Natural killer cell (primary cell): Measurements from ENCODE around the gene MRPL40. TPM values are rescaled to one million over a fixed set of nuclear protein-coding genes. Genes with fewer than 3 reads are reported as not detected.

Source experiments
- ATAC-seq, 3 donors: fragments of 150-1000 bp in 2 of 3; fragments of 200-7000 bp in 1 of 3; cut with Tn5 transposase; 1 replicate in 1 of 3; 2 replicates in 2 of 3; pipeline ENCODE4 v1.10.0; 2021; ENCODE audit warnings: mild to moderate bottlenecking in 2 of 3, moderate library complexity in 2 of 3
- DNase-seq, 2 donors: peaks; one replicate each; pipeline versions ENCODE4 v3.0.0 to v3.0.0-alpha.2; 2013 to 2021; ENCODE audit warnings: mixed read lengths in 1 of 2
- H3K27ac ChIP-seq: one replicate; pipeline ENCODE4 v1.5.1; 2013; ENCODE audit warnings: mild to moderate bottlenecking, low read length
- H3K27me3 ChIP-seq: one replicate; pipeline ENCODE4 v1.6.1; 2013; ENCODE audit warnings: low read length; ENCODE audit not compliant: control insufficient read depth, insufficient read depth
- H3K36me3 ChIP-seq: one replicate; pipeline ENCODE4 v1.6.1; 2013; ENCODE audit warnings: low read length; ENCODE audit not compliant: control insufficient read depth, insufficient read depth
- H3K4me1 ChIP-seq: one replicate; pipeline ENCODE4 v1.6.1; 2013; ENCODE audit warnings: low read length; ENCODE audit not compliant: control insufficient read depth, insufficient read depth
- H3K4me3 ChIP-seq: one replicate; pipeline ENCODE4 v1.5.1; 2013; ENCODE audit warnings: low read length
- H3K9me3 ChIP-seq: one replicate; pipeline ENCODE4 v1.6.1; 2013; ENCODE audit warnings: low read length; ENCODE audit not compliant: control insufficient read depth, insufficient read depth
- H3K27ac Mint-ChIP-seq, 2 donors: one replicate each; pipeline ENCODE4 v1.8.0; 2022; ENCODE audit warnings: mild to moderate bottlenecking in 2 of 2, mixed read lengths in 2 of 2, moderate library complexity in 1 of 2
- H3K27me3 Mint-ChIP-seq, 2 donors: one replicate each; pipeline ENCODE4 v1.8.0; 2022; ENCODE audit warnings: low read depth in 2 of 2, mixed read lengths in 2 of 2
- H3K36me3 Mint-ChIP-seq: one replicate; pipeline ENCODE4 v1.8.0; 2022; ENCODE audit warnings: mixed read lengths
- H3K4me1 Mint-ChIP-seq, 2 donors: one replicate each; pipeline ENCODE4 v1.8.0; 2022; ENCODE audit warnings: mixed read lengths in 2 of 2
- H3K4me3 Mint-ChIP-seq: one replicate; pipeline ENCODE4 v1.8.0; 2022; ENCODE audit warnings: mild to moderate bottlenecking, moderate library complexity, mixed read lengths
- H3K9me3 Mint-ChIP-seq, 2 donors: one replicate each; pipeline ENCODE4 v1.8.0; 2022; ENCODE audit warnings: mixed read lengths in 2 of 2
- WGBS: methylation state at CpG from one replicate; pipeline ENCODE4 v1.1.7; 2013; ENCODE audit warnings: missing lambda C conversion rate; ENCODE audit not compliant: insufficient coverage; 5-methylcytosine and 5-hydroxymethylcytosine counted together
- intact Hi-C: fragments of 100-400 bp; cut with micrococcal nuclease; formaldehyde crosslinking; loops from one replicate; pipeline ENCODE4 v1.14.2; 2022
- total RNA-seq, 4 donors: library from RNA; stranded (reverse); fragments of 120-200 nt in 1 of 4; gene quantifications; one replicate each; pipeline versions ENCODE4 v1.2.3 to v1.2.4, GENCODE V29; 2013 to 2022
- TF ChIP-seq, protein P1 (sequence below): fragments of 200-600 bp; IDR thresholded peaks from one replicate; pipeline ENCODE4 v1.8.0; 2022; ENCODE audit warnings: antibody characterized with exemption

Gene MRPL40
- total RNA-seq, 3 donors from 2014 or later (not counting 1 experiment from before 2014, with no cell fraction given): 11.6 to 16.7 (median 14.2) TPM

DNA sequence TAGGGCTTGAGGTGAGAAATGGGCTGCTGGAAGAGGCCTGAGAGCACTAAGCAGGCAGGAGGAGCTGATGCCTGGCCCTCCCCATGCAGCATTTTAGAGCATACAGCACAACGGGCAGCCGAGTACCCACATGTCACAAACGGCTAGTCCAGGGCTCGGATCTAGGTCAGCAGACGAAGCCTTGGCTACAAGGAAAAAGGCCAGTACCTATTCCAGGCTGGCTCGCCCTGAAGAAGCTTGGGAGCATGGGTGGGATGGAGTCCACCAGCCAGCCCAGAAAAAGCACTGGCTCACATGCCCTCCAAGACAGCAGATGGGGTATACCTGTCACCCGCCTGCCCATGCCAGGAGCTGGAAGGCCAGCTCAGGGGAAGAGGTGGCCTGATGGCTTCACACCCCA is 37.1 kb downstream of the MRPL40 start:
- Mint-ChIP-seq H3K27me3 (no peaks in the 10 kb centered on the region), H3K9me3 (no peaks in the 10 kb centered on the region), H3K36me3 (peaks cover 7% of the 10 kb centered on the region), H3K4me1 (peaks cover 0 to 12% of the 10 kb centered on the region in 2 donors), H3K4me3 (no peak overlapping the region), H3K27ac (no peak overlapping the region)
- ATAC-seq (no peak), DNase-seq (no peak)
- no peak overlapping the region for H3K4me3 ChIP-seq
- no peaks in the 10 kb centered on the region for H3K27me3 ChIP-seq
- peaks cover 92% of the 10 kb centered on the region for H3K36me3 ChIP-seq
- TF ChIP-seq, protein P1, sequence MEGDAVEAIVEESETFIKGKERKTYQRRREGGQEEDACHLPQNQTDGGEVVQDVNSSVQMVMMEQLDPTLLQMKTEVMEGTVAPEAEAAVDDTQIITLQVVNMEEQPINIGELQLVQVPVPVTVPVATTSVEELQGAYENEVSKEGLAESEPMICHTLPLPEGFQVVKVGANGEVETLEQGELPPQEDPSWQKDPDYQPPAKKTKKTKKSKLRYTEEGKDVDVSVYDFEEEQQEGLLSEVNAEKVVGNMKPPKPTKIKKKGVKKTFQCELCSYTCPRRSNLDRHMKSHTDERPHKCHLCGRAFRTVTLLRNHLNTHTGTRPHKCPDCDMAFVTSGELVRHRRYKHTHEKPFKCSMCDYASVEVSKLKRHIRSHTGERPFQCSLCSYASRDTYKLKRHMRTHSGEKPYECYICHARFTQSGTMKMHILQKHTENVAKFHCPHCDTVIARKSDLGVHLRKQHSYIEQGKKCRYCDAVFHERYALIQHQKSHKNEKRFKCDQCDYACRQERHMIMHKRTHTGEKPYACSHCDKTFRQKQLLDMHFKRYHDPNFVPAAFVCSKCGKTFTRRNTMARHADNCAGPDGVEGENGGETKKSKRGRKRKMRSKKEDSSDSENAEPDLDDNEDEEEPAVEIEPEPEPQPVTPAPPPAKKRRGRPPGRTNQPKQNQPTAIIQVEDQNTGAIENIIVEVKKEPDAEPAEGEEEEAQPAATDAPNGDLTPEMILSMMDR: no peak
- intact Hi-C loops: no loop called here
- no peaks in the 10 kb centered on the region for H3K9me3 ChIP-seq
- no peaks in the 10 kb centered on the region for H3K4me1 ChIP-seq
- WGBS: 99% methylated on average over 7 of the region's 7 CpGs
- no peak overlapping the region for H3K27ac ChIP-seq

DNA sequence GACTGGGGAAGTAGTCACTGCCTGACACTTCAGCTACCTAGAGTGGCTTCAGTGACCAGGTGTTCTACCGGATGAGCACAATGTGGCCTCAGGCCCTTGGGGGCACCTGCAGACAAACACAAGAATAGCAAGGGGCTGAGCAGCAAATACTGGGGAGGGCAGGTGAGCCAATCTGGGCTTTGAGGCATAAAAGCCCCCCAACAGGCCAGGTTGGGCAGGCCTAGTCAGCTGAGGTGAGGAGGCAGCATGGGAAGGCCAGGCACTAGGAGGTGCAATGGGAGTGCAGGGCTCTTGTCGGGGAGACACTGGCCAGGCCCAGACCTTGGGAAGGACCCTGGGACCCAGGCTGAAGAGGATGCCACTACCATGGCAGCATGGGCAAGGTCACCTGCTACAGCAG is 37.7 kb downstream of the MRPL40 start:
- Histone ChIP-seq H3K36me3 (peaks cover 91% of the 10 kb centered on the region), H3K27me3 (no peaks in the 10 kb centered on the region), H3K4me3 (no peak overlapping the region), H3K9me3 (no peaks in the 10 kb centered on the region), H3K4me1 (no peaks in the 10 kb centered on the region), H3K27ac (no peak overlapping the region)
- H3K9me3 Mint-ChIP-seq: no peaks in the 10 kb centered on the region
- TF ChIP-seq, protein P1: no peak
- intact Hi-C loops: loop anchor here (10.0 kb wide), 1 partner anchor 175 kb away; the partner anchor contains the start of gene CLTCL1
- ATAC-seq: no peak
- H3K4me3 Mint-ChIP-seq: no peak overlapping the region
- no peaks in the 10 kb centered on the region for H3K27me3 Mint-ChIP-seq
- no peak overlapping the region for H3K27ac Mint-ChIP-seq
- no peak for DNase-seq
- 98% methylated on average over 2 of the region's 2 CpGs for WGBS
- peaks cover 0 to 12% of the 10 kb centered on the region in 2 donors for H3K4me1 Mint-ChIP-seq
- peaks cover 7% of the 10 kb centered on the region for H3K36me3 Mint-ChIP-seq

DNA sequence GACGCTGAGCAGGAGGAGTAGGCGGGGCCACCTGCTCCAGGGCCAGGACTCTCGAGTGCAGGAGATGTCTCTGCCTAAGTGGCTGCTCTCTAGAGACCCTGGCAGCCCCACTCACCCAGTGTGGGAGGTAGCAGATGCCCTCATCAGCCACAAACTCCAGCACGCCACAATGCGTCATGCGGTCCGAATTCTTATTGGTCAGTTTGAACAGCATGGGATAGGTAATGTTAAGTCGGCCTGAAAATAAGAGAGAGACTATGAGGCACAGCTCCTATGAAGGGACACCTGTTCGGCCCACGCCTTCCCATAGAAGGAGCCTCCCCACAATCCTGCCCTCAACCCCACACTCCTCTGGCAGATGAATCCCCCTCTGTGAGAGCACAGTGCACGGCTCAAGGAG is 39.2 kb downstream of the MRPL40 start:
- Histone ChIP-seq H3K4me3 (no peak overlapping the region), H3K27me3 (no peaks in the 10 kb centered on the region), H3K9me3 (no peaks in the 10 kb centered on the region), H3K4me1 (no peaks in the 10 kb centered on the region), H3K27ac (no peak overlapping the region), H3K36me3 (peaks cover 79% of the 10 kb centered on the region)
- TF ChIP-seq, protein P1: no peak
- Mint-ChIP-seq H3K4me1 (peaks cover 4 to 25% of the 10 kb centered on the region in 2 donors), H3K9me3 (no peaks in the 10 kb centered on the region), H3K36me3 (peaks cover 7% of the 10 kb centered on the region), H3K4me3 (no peak overlapping the region), H3K27me3 (no peaks in the 10 kb centered on the region), H3K27ac (no peak overlapping the region)
- WGBS: 98% methylated on average over 11 of the region's 11 CpGs
- ATAC-seq (no peak), DNase-seq (no peak)
- intact Hi-C loops: loop anchor here (10.0 kb wide), 1 partner anchor 177 kb away; the partner anchor contains the start of gene CLTCL1

DNA sequence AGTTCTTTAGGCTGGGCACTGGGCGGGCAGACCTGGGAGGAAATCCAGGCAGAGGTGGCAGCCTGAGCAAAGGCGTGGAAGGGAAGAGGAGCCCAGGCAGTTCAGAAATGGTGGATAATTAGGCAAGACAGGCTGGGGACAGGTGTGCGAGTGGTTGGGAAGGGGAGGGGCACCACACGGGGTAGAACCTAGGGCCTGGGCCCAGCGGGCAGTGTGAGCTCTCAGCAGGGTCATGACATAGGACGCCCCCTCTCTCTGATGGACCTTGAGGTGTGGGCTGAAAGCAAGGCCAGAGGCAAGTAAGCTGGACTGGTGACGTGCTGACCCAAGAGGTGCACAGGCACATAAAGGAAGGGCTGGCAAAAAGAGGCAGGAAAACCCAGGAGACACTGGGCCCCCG is 39.9 kb downstream of the MRPL40 start:
- Histone ChIP-seq H3K9me3 (no peaks in the 10 kb centered on the region), H3K27ac (no peak overlapping the region), H3K4me1 (no peaks in the 10 kb centered on the region), H3K36me3 (peaks cover 72% of the 10 kb centered on the region), H3K4me3 (no peak overlapping the region), H3K27me3 (no peaks in the 10 kb centered on the region)
- Mint-ChIP-seq H3K36me3 (peaks cover 7% of the 10 kb centered on the region), H3K4me1 (peaks cover 8 to 27% of the 10 kb centered on the region in 2 donors), H3K27me3 (no peaks in the 10 kb centered on the region), H3K9me3 (no peaks in the 10 kb centered on the region), H3K4me3 (no peak overlapping the region), H3K27ac (no peak overlapping the region)
- WGBS: 96% methylated on average over 8 of the region's 8 CpGs
- TF ChIP-seq, protein P1: no peak
- DNase-seq (no peak), ATAC-seq (no peak)
- intact Hi-C loops: loop anchor here (10.0 kb wide), 1 partner anchor 177 kb away; the partner anchor contains the start of gene CLTCL1
